Upper lobe of left lung (tissue), 6 donors: ENCODE results near the gene LYZL6. TPM values are rescaled to one million over a fixed set of nuclear protein-coding genes. Genes with fewer than 3 reads are reported as not detected.

Experiments
- ATAC-seq, 2 donors: fragments of 200-7000 bp; cut with Tn5 transposase; one replicate each; pipeline ENCODE4 v1.9.1; 2022; ENCODE audit warnings: mild to moderate bottlenecking in 2 of 2, moderate library complexity in 2 of 2; ENCODE audit not compliant: low FRiP score in 2 of 2
- DNase-seq, 2 donors: peaks; one replicate each; pipeline ENCODE4 v3.0.0-alpha.2; 2019 to 2020
- H3K27ac ChIP-seq, 4 donors: fragments of 200-600 bp; sonication (generic); one replicate each; pipeline ENCODE4 v1.5.1; 2016 to 2019
- H3K27me3 ChIP-seq, 4 donors: fragments of 200-600 bp; sonication (generic); one replicate each; pipeline ENCODE4 v1.5.1; 2017 to 2019
- H3K36me3 ChIP-seq, 4 donors: fragments of 200-600 bp; sonication (generic); one replicate each; pipeline ENCODE4 v1.5.1; 2016 to 2019
- H3K4me1 ChIP-seq, 4 donors: fragments of 200-600 bp; sonication (generic); one replicate each; pipeline ENCODE4 v1.5.1; 2018 to 2019
- H3K4me3 ChIP-seq, 4 donors: fragments of 200-600 bp; sonication (generic); one replicate each; pipeline ENCODE4 v1.5.1; 2017 to 2019; ENCODE audit warnings: mild to moderate bottlenecking in 2 of 4, moderate library complexity in 1 of 4
- H3K9me3 ChIP-seq, 4 donors: fragments of 200-600 bp; sonication (generic); one replicate each; pipeline ENCODE4 v1.5.1; 2018 to 2019
- CTCF ChIP-seq, 6 experiments: fragments of 450-650 bp in 4 of 6; fragments of 200-600 bp in 2 of 6; sonication (generic) in 2 of 6; IDR thresholded peaks; one replicate each; pipeline ENCODE4 v1.5.1; 2016 to 2019; ENCODE audit warnings: antibody characterized with exemption in 6 of 6
- EP300 ChIP-seq, 4 donors: sonication (generic); formaldehyde crosslinking; IDR thresholded peaks; one replicate each; pipeline ENCODE4 v1.5.1; 2017; ENCODE audit warnings: antibody characterized with exemption in 4 of 4, control low read depth in 2 of 4
- POLR2A ChIP-seq, 4 donors: fragments of 450-650 bp; IDR thresholded peaks; one replicate each; pipeline ENCODE4 v1.5.1; 2016 to 2017; ENCODE audit warnings: antibody characterized with exemption in 4 of 4, mild to moderate bottlenecking in 2 of 4
- POLR2AphosphoS5 ChIP-seq, 2 donors: sonication (generic); formaldehyde crosslinking; IDR thresholded peaks; one replicate each; pipeline ENCODE4 v1.5.1; 2017; ENCODE audit warnings: antibody characterized with exemption in 2 of 2
- WGBS, 2 donors: methylation state at CpG; one replicate each; pipeline ENCODE4 v1.1.5; 2017 to 2018; 5-methylcytosine and 5-hydroxymethylcytosine counted together
- total RNA-seq, 6 donors: library from RNA; depleted of rRNA in 4 of 6; stranded (reverse); fragments of >200 nt in 4 of 6; gene quantifications; one replicate each; pipeline versions ENCODE4 v1.1.0 to v1.2.1, GENCODE V29; 2016 to 2021
- donor health status: DM: no; HTN: no; CAD: no; lungs with moderate emphysema.
- donor health status: DM: no; HTN: yes; CAD: no; lungs with severe emphysema.

Gene LYZL6
- total RNA-seq, 6 donors from 2014 or later, result not detected

GRCh38 chr17:35895636-35896587 lies 47.6 kb downstream of the LYZL6 start:
- H3K27me3 ChIP-seq, result no peaks in the 10 kb centered on the region
- H3K36me3 ChIP-seq, result no peaks in the 10 kb centered on the region
- peak; percentile 35 to 61 for ATAC-seq
- H3K4me1 ChIP-seq, result peaks cover 0 to 14% (median 0%) of the 10 kb centered on the region in 4 donors
- H3K4me3 ChIP-seq, result no peak overlapping the region
- TF ChIP-seq POLR2AphosphoS5 (IDR thresholded peaks at IDR 0.05) (no peak), EP300 (IDR thresholded peaks at IDR 0.05) (no peak), POLR2A (IDR thresholded peaks at IDR 0.05) (no peak), CTCF (IDR thresholded peaks at IDR 0.05) (no peak)
- 59 to 64% methylated on average over 13 to 14 of the region's 14 CpGs for WGBS, 2 donors
- H3K27ac ChIP-seq, result no peak overlapping the region
- peak in 1 of 2 donors; percentile 40 for DNase-seq
- no peaks in the 10 kb centered on the region for H3K9me3 ChIP-seq

DNA sequence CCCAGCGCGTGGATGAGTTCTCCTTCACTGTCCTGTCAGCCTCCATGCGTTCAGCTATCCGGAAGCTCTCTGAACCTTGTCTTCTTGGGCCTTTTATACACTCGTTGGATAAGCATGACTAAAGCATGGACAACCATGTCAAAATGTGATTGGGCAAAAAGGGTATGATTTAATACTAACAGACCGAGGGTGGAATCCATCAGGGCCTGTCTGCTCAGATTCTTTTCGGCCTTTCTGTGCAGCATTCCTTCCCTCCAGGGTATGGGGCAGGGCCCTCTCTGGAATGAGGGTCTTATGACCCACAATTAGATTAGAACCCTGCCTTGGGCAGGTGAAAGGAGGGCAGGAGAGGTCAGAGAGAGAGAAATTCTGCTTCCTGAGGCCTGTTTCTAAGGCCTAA lies 49.3 kb downstream of the LYZL6 start:
- ATAC-seq (no peak), DNase-seq (no peak)
- Histone ChIP-seq H3K9me3 (no peaks in the 10 kb centered on the region), H3K27me3 (no peaks in the 10 kb centered on the region), H3K36me3 (no peaks in the 10 kb centered on the region), H3K4me3 (no peak overlapping the region), H3K27ac (no peak overlapping the region), H3K4me1 (peaks cover 0 to 22% (median 5%) of the 10 kb centered on the region in 4 donors)
- WGBS, 2 donors, result 95 to 100% methylated on average over 7 of the region's 7 CpGs
- no peak for TF ChIP-seq POLR2AphosphoS5 (IDR thresholded peaks at IDR 0.05)
- no peak for TF ChIP-seq CTCF (IDR thresholded peaks at IDR 0.05)

- TF ChIP-seq POLR2A (IDR thresholded peaks at IDR 0.05) (no peak), EP300 (IDR thresholded peaks at IDR 0.05) (no peak), POLR2AphosphoS5 (IDR thresholded peaks at IDR 0.05) (no peak), CTCF (IDR thresholded peaks at IDR 0.05) (no peak)
- ATAC-seq (no peak), DNase-seq (no peak)
- no peaks in the 10 kb centered on the region for H3K36me3 ChIP-seq
- no peak overlapping the region for H3K4me3 ChIP-seq
- H3K27ac ChIP-seq, result no peak overlapping the region
- H3K27me3 ChIP-seq, result no peaks in the 10 kb centered on the region
- H3K9me3 ChIP-seq, result no peaks in the 10 kb centered on the region
- peaks cover 0 to 17% (median 5%) of the 10 kb centered on the region in 4 donors for H3K4me1 ChIP-seq
- 96 to 100% methylated on average over 3 to 4 of the region's 4 CpGs for WGBS, 2 donors
Measured at GRCh38 chr17:35893751-35894150, 49.8 kb downstream of the LYZL6 start.

DNA sequence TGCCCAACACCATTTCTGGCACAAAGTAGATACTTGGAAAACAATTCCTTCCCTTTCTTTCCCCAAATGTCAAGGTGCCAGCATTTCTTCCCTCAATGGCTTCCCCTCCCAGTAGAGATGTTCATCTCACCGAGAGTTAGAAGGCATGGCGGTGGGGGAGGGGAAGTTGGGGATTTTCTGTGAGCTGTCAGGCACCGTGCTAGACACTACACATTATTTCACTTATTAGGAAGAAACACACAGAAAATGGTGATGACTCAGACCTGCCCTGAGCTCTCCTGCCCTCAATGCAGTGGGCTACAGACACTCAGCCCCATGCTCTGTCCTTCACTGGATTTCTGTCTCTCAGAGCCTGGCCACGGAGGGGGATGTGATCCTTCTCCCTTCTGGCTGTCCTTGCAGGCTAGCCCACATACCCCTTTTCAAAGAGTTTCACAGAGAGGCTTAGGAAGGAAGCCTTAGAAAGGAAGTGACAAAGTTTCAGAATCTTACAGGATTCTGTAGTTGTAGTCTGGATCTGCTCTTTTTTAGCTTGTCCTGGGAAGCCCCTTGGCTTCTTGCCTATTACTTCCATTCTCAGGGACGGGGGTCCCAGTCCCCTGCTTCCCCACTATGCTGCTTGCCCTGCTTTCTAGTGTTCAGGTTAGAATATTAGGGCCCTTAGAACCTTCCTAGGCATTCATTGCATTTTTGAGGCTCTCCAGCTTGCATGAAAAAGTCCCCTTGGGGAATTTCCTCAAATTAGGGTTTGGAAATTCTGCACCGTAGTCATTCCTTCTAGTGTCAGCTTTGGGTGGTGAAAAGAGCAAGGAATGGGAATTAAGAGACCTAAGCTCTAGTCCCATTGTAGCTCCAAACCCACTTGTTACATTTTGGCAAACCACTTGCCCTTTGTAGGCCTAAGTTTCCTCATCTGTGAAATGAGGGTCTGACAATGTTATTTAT lies 51.1 kb downstream of the LYZL6 start:
- no peaks in the 10 kb centered on the region for H3K9me3 ChIP-seq
- H3K4me3 ChIP-seq, result no peak overlapping the region
- H3K36me3 ChIP-seq, result no peaks in the 10 kb centered on the region
- no peak for ATAC-seq
- H3K27me3 ChIP-seq, result no peaks in the 10 kb centered on the region
- no peak for DNase-seq
- TF ChIP-seq POLR2A (IDR thresholded peaks at IDR 0.05), result no peak
- peaks cover 0 to 12% (median 5%) of the 10 kb centered on the region in 4 donors for H3K4me1 ChIP-seq
- peak overlapping the region in 1 of 4 donors; percentile 36 for H3K27ac ChIP-seq
- WGBS, 2 donors, result 47 to 58% methylated on average over 6 of the region's 6 CpGs

DNA sequence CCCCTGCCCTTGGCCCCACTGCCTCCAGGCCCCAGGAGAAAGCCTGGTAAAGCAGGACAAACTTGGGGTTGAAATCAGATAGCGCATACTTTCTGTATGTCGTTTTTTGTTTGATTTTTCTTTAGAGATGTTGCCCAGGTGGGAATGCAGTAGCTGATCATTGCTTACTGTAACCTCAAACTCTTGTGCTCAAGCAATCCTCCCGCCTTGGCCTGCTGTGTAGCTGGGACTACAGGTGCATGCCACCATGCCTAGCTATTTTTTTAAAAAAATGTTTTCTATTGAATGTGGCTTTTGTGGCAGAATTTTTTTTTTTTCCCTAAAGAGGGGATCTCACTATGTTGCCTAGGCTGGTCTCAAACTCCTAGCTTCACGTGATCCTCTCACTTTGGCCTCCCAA lies 52.2 kb downstream of the LYZL6 start:
- Histone ChIP-seq H3K27ac (peak overlapping the region in 2 of 4 donors; percentile 9 to 13), H3K4me1 (peaks cover 0 to 12% (median 5%) of the 10 kb centered on the region in 4 donors), H3K27me3 (no peaks in the 10 kb centered on the region), H3K9me3 (no peaks in the 10 kb centered on the region), H3K4me3 (no peak overlapping the region), H3K36me3 (no peaks in the 10 kb centered on the region)
- DNase-seq (no peak), ATAC-seq (no peak)
- WGBS, 2 donors, result 80 to 87% methylated on average over 4 of the region's 4 CpGs
- TF ChIP-seq POLR2AphosphoS5 (IDR thresholded peaks at IDR 0.05), result no peak
- no peak for TF ChIP-seq EP300 (IDR thresholded peaks at IDR 0.05)
- TF ChIP-seq CTCF (IDR thresholded peaks at IDR 0.05), result no peak
- TF ChIP-seq POLR2A (IDR thresholded peaks at IDR 0.05), result no peak
